Measurements from ENCODE around the gene WWOX.

DNA sequence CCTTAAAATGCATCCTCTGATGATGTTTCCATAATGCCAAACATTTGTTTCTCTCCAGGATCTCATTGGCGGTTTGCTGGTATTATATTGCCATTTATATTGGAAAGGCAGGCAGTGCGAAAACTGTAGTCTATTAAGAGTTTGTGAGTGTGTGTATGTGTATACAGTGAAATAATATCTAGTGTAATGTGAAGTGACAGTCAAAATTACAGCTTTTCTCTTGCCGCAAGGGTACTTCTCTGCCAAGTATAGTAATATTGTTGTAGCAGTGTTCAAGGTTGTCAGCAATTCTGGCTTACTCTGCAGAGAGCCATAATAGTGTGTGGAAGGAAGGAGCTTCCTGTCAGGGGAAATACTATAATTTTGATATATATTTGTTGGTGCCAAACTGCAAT lies 178.6 kb downstream of the WWOX start:
- TF ChIP-seq, protein P1, sequence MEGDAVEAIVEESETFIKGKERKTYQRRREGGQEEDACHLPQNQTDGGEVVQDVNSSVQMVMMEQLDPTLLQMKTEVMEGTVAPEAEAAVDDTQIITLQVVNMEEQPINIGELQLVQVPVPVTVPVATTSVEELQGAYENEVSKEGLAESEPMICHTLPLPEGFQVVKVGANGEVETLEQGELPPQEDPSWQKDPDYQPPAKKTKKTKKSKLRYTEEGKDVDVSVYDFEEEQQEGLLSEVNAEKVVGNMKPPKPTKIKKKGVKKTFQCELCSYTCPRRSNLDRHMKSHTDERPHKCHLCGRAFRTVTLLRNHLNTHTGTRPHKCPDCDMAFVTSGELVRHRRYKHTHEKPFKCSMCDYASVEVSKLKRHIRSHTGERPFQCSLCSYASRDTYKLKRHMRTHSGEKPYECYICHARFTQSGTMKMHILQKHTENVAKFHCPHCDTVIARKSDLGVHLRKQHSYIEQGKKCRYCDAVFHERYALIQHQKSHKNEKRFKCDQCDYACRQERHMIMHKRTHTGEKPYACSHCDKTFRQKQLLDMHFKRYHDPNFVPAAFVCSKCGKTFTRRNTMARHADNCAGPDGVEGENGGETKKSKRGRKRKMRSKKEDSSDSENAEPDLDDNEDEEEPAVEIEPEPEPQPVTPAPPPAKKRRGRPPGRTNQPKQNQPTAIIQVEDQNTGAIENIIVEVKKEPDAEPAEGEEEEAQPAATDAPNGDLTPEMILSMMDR (optimal IDR thresholded peaks at IDR 0.05 in 1 of 3, IDR thresholded peaks at IDR 0.05 in 1 of 3, conservative IDR thresholded peaks at IDR 0.05 in 1 of 3; ENCODE audit: extremely low read depth in 1 of 3, insufficient read depth in 2 of 3, low read length in 3 of 3) = no peak
- TF ChIP-seq EZH2 (IDR thresholded peaks at IDR 0.05; ENCODE audit: low read length) = no peak

All from keratinocyte (primary cell).